Esophagus squamous epithelium (tissue), 4 donors: ENCODE results near the gene SORCS1.

Experiments
- CTCF ChIP-seq, 6 experiments: fragments of 450-650 bp in 4 of 6; fragments of 200-600 bp in 2 of 6; sonication (generic) in 2 of 6; IDR thresholded peaks; one replicate each; pipeline ENCODE4 v1.5.1; 2016 to 2019; ENCODE audit warnings: antibody characterized with exemption in 6 of 6, mild to moderate bottlenecking in 4 of 6, moderate library complexity in 4 of 6
- POLR2A ChIP-seq, 4 donors: fragments of 450-650 bp; IDR thresholded peaks; one replicate each; pipeline ENCODE4 v1.6.1; 2017; ENCODE audit warnings: antibody characterized with exemption in 4 of 4, mild to moderate bottlenecking in 4 of 4, moderate library complexity in 3 of 4

GRCh38 chr10:106643473-106643872, 521.0 kb downstream of the SORCS1 start:
- TF ChIP-seq CTCF (IDR thresholded peaks at IDR 0.05) (no peak), POLR2A (IDR thresholded peaks at IDR 0.05) (no peak)
